Activated CD4-positive, alpha-beta T cell treated with anti-CD3 and anti-CD28 coated beads, Interleukin-2, amount 10 ng/mL, durations not matched to agents 24 days and 14 days (primary cell): ENCODE results near the gene PLA2G4D. TPM values are rescaled to one million over a fixed set of nuclear protein-coding genes. Genes with fewer than 3 reads are reported as not detected.
A peak's percentile ranks its signal among the peaks of the same experiment; 100 is the strongest.

Source experiments
- DNase-seq: peaks from one replicate; pipeline ENCODE4 v3.0.0; 2022
- H3K27ac Mint-ChIP-seq: one replicate; pipeline ENCODE4 v1.8.0; 2022; ENCODE audit warnings: mild to moderate bottlenecking, mixed read lengths
- H3K27me3 Mint-ChIP-seq: one replicate; pipeline ENCODE4 v1.8.0; 2022; ENCODE audit warnings: mixed read lengths
- H3K36me3 Mint-ChIP-seq: one replicate; pipeline ENCODE4 v1.8.0; 2022; ENCODE audit warnings: low read depth, mild to moderate bottlenecking, mixed read lengths
- H3K4me1 Mint-ChIP-seq: one replicate; pipeline ENCODE4 v1.8.0; 2021; ENCODE audit warnings: mixed read lengths
- H3K4me3 Mint-ChIP-seq: one replicate; pipeline ENCODE4 v1.8.0; 2022; ENCODE audit warnings: mild to moderate bottlenecking, moderate library complexity, mixed read lengths
- H3K9me3 Mint-ChIP-seq: one replicate; pipeline ENCODE4 v1.8.0; 2021; ENCODE audit warnings: mixed read lengths
- intact Hi-C: fragments of 100-400 bp; cut with micrococcal nuclease; formaldehyde crosslinking; loops from one replicate; pipeline ENCODE4 v1.15.1; 2023
- total RNA-seq: library from RNA; stranded (reverse); gene quantifications from 2 replicates; pipeline ENCODE4 v1.2.3, GENCODE V29; 2022

The PLA2G4D gene
- total RNA-seq, 1 donor from 2014 or later, result not detected

- intact Hi-C loops, result no loop called here
- Mint-ChIP-seq H3K27me3 (peaks cover 1% of the 10 kb centered on the region), H3K4me1 (peaks cover 5% of the 10 kb centered on the region), H3K27ac (peak overlapping the region; percentile 49), H3K4me3 (peak overlapping the region; percentile 0), H3K9me3 (no peaks in the 10 kb centered on the region), H3K36me3 (peaks cover 2% of the 10 kb centered on the region)
- DNase-seq, result no peak
Observed at GRCh38 chr15:42034628-42035434, 59.5 kb downstream of the PLA2G4D start.

- no peak for DNase-seq
- intact Hi-C loops, result no loop called here
- H3K27me3 Mint-ChIP-seq, result peaks cover 6% of the 10 kb centered on the region
- no peaks in the 10 kb centered on the region for H3K9me3 Mint-ChIP-seq
- H3K36me3 Mint-ChIP-seq, result peaks cover 2% of the 10 kb centered on the region
- H3K27ac Mint-ChIP-seq, result no peak overlapping the region
- H3K4me1 Mint-ChIP-seq, result peaks cover 5% of the 10 kb centered on the region
- no peak overlapping the region for H3K4me3 Mint-ChIP-seq
Observed at GRCh38 chr15:42033214-42033873, 61.0 kb downstream of the PLA2G4D start.

- no peak overlapping the region for H3K27ac Mint-ChIP-seq
Observed at GRCh38 chr15:42032376-42033213, 61.8 kb downstream of the PLA2G4D start.

GRCh38 chr15:42031198-42031915 lies 63.0 kb downstream of the PLA2G4D start:
- H3K9me3 Mint-ChIP-seq, result no peaks in the 10 kb centered on the region
- no peak overlapping the region for H3K4me3 Mint-ChIP-seq
- H3K4me1 Mint-ChIP-seq, result peaks cover 5% of the 10 kb centered on the region
- DNase-seq, result no peak
- H3K36me3 Mint-ChIP-seq, result peaks cover 2% of the 10 kb centered on the region
- intact Hi-C loops, result no loop called here
- peaks cover 20% of the 10 kb centered on the region for H3K27me3 Mint-ChIP-seq
- H3K27ac Mint-ChIP-seq, result no peak overlapping the region

More at GRCh38 chr15:42032376-42033213, 61.8 kb downstream of the PLA2G4D start:
- no peaks in the 10 kb centered on the region for H3K9me3 Mint-ChIP-seq
- peaks cover 2% of the 10 kb centered on the region for H3K36me3 Mint-ChIP-seq
- H3K4me3 Mint-ChIP-seq, result no peak overlapping the region
- peaks cover 10% of the 10 kb centered on the region for H3K27me3 Mint-ChIP-seq
- intact Hi-C loops, result no loop called here
- peaks cover 5% of the 10 kb centered on the region for H3K4me1 Mint-ChIP-seq
- no peak for DNase-seq

- H3K9me3 Mint-ChIP-seq, result no peaks in the 10 kb centered on the region
- peaks cover 25% of the 10 kb centered on the region for H3K27me3 Mint-ChIP-seq
- H3K4me3 Mint-ChIP-seq, result no peak overlapping the region
- H3K36me3 Mint-ChIP-seq, result peaks cover 2% of the 10 kb centered on the region
- intact Hi-C loops, result no loop called here
- no peak for DNase-seq
- no peaks in the 10 kb centered on the region for H3K4me1 Mint-ChIP-seq
- H3K27ac Mint-ChIP-seq, result no peak overlapping the region
Observed at GRCh38 chr15:42027521-42027920, 66.8 kb downstream of the PLA2G4D start.

- H3K27me3 Mint-ChIP-seq, result peaks cover 23% of the 10 kb centered on the region
Observed at GRCh38 chr15:42024303-42024702, 70.1 kb downstream of the PLA2G4D start.

GRCh38 chr15:42021593-42021992 lies 72.8 kb downstream of the PLA2G4D start:
- no peaks in the 10 kb centered on the region for H3K9me3 Mint-ChIP-seq
- no peaks in the 10 kb centered on the region for H3K4me1 Mint-ChIP-seq
- peaks cover 9% of the 10 kb centered on the region for H3K27me3 Mint-ChIP-seq
- no peak for DNase-seq
- no peak overlapping the region for H3K4me3 Mint-ChIP-seq
- intact Hi-C loops, result no loop called here
- no peak overlapping the region for H3K27ac Mint-ChIP-seq
- H3K36me3 Mint-ChIP-seq, result no peaks in the 10 kb centered on the region

More at GRCh38 chr15:42024303-42024702, 70.1 kb downstream of the PLA2G4D start:
- H3K4me1 Mint-ChIP-seq, result no peaks in the 10 kb centered on the region
- H3K36me3 Mint-ChIP-seq, result no peaks in the 10 kb centered on the region
- H3K9me3 Mint-ChIP-seq, result no peaks in the 10 kb centered on the region
- H3K4me3 Mint-ChIP-seq, result no peak overlapping the region
- DNase-seq, result no peak
- no peak overlapping the region for H3K27ac Mint-ChIP-seq
- intact Hi-C loops, result no loop called here

- DNase-seq, result no peak
- Mint-ChIP-seq H3K4me3 (no peak within 1 kb of the TSS), H3K27me3 (peaks cover 6% of the 10 kb centered on the region), H3K27ac (no peak within 1 kb of the TSS), H3K36me3 (no peaks in the 10 kb centered on the region), H3K9me3 (no peaks in the 10 kb centered on the region), H3K4me1 (no peaks in the 10 kb centered on the region)
- intact Hi-C loops, result no loop called here
Observed at GRCh38 chr15:42020713-42021273, 73.6 kb downstream of the PLA2G4D start, which contains the start of gene PLA2G4E. TSS of gene PLA2G4E (minus strand) at chr15:42021042. CDS start at chr15:42021030, 12 bp downstream.

- Mint-ChIP-seq H3K9me3 (no peaks in the 10 kb centered on the region), H3K4me3 (no peak overlapping the region), H3K27ac (no peak overlapping the region), H3K4me1 (no peaks in the 10 kb centered on the region), H3K36me3 (no peaks in the 10 kb centered on the region), H3K27me3 (peaks cover 3% of the 10 kb centered on the region)
- intact Hi-C loops, result no loop called here
- DNase-seq, result no peak
Observed at GRCh38 chr15:42018306-42019224, 75.8 kb downstream of the PLA2G4D start.

Other genes with a start within 250 kb of the PLA2G4D start
- 0.64 and 0.65 TPM in 2 replicates for gene SPTBN5, start 200.5 kb downstream of the PLA2G4D start, total RNA-seq
- gene EHD4, start 122.0 kb downstream of the PLA2G4D start, total RNA-seq, result 28.4 and 28.9 TPM in 2 replicates
- gene PLA2G4E, start 73.5 kb downstream of the PLA2G4D start, total RNA-seq, result not detected in 2 replicates
- gene PLA2G4F, start 62.1 kb upstream of the PLA2G4D start, total RNA-seq, result not detected in 2 replicates
- 58.0 TPM in 2 replicates for gene VPS39, start 113.7 kb upstream of the PLA2G4D start, total RNA-seq
- 15.0 and 17.6 TPM in 2 replicates for gene GANC, start 178.6 kb upstream of the PLA2G4D start, total RNA-seq
- gene TMEM87A, start 178.9 kb upstream of the PLA2G4D start, total RNA-seq, result 37.1 and 39.1 TPM in 2 replicates